Peyer's patch (tissue), 4 donors: ENCODE results near the gene CLDN4.

ENCODE experiments used
- POLR2A ChIP-seq, 2 donors: fragments of 450-650 bp; IDR thresholded peaks; one replicate each; pipeline ENCODE4 v1.5.1; 2017; ENCODE audit warnings: antibody characterized with exemption in 2 of 2, mild to moderate bottlenecking in 2 of 2, moderate library complexity in 2 of 2
- TF ChIP-seq, protein P1 (sequence below), 6 experiments: fragments of 450-650 bp in 4 of 6; fragments of 200-600 bp in 2 of 6; sonication (generic) in 1 of 6; IDR thresholded peaks; one replicate each; pipeline ENCODE4 v1.5.1; 2017 to 2019; ENCODE audit warnings: antibody characterized with exemption in 6 of 6, mild to moderate bottlenecking in 3 of 6, moderate library complexity in 1 of 6

DNA sequence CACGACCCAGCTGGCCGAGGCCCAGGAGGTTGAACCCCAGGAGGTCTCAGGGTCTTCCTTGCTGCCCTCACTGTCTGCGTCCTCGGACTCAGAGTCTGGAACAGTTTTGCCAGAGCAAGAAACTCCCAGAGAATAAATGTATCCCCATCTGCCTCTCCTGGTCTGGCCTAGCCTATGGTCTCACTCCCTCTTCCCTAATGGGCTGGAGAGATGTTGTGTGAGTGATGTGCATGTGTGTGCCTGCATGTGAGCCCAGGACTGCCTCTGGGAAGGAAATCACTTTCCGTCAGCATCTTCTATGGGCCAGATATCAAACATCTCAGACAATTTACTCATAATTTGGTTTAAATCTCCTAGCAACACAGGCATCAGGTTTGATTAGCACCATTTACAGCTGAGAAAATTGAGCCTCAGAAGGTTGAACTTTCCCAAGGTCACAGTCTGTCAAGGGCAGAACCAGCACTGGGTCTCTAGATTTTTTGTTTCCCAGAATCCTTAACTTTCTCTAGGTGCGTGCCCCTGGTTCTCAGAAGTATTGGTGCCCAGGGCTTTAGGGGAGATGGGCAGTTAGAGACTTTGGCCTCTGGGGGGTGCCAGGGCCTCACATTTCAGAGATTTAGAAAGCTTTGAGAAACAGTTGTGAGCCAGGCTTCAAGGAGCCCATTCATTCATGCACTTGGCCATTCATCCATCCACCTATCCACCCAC lies 35.1 kb downstream of the CLDN4 start:
- TF ChIP-seq, protein P1, sequence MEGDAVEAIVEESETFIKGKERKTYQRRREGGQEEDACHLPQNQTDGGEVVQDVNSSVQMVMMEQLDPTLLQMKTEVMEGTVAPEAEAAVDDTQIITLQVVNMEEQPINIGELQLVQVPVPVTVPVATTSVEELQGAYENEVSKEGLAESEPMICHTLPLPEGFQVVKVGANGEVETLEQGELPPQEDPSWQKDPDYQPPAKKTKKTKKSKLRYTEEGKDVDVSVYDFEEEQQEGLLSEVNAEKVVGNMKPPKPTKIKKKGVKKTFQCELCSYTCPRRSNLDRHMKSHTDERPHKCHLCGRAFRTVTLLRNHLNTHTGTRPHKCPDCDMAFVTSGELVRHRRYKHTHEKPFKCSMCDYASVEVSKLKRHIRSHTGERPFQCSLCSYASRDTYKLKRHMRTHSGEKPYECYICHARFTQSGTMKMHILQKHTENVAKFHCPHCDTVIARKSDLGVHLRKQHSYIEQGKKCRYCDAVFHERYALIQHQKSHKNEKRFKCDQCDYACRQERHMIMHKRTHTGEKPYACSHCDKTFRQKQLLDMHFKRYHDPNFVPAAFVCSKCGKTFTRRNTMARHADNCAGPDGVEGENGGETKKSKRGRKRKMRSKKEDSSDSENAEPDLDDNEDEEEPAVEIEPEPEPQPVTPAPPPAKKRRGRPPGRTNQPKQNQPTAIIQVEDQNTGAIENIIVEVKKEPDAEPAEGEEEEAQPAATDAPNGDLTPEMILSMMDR (IDR thresholded peaks at IDR 0.05), result peak in 4 of 6 experiments; percentile 44 to 57 (median 55)
- no peak for TF ChIP-seq POLR2A (IDR thresholded peaks at IDR 0.05)
